H9 (cell line): Measurements from ENCODE around the gene YKT6. TPM values are rescaled to one million over a fixed set of nuclear protein-coding genes. Genes with fewer than 3 reads are reported as not detected.

Source experiments
- DNase-seq: peaks from one replicate; pipeline ENCODE4 v3.0.0-alpha.2; 2017
- H2AFZ ChIP-seq: one replicate; pipeline ENCODE4 v1.6.1; 2013; ENCODE audit warnings: mild to moderate bottlenecking, low read length, control low read depth, moderate library complexity
- H2AK5ac ChIP-seq: 2 replicates; pipeline ENCODE4 v1.6.1; 2013; ENCODE audit warnings: low read length, control low read depth, mixed read lengths; ENCODE audit not compliant: insufficient read length
- H2BK120ac ChIP-seq: one replicate; pipeline ENCODE4 v1.6.1; 2013; ENCODE audit warnings: low read depth, mild to moderate bottlenecking, low read length, control low read depth, inconsistent platforms; ENCODE audit not compliant: poor library complexity, severe bottlenecking
- H2BK12ac ChIP-seq: 2 replicates; pipeline ENCODE4 v1.6.1; 2013; ENCODE audit warnings: low read length, control low read depth, mixed read lengths, low read depth; ENCODE audit not compliant: insufficient read length
- H2BK15ac ChIP-seq: 2 replicates; pipeline ENCODE4 v1.6.1; 2013; ENCODE audit warnings: low read depth, low read length, control low read depth
- H2BK20ac ChIP-seq: one replicate; pipeline ENCODE4 v1.6.1; 2013; ENCODE audit warnings: low read depth, mild to moderate bottlenecking, low read length, control low read depth, inconsistent platforms; ENCODE audit not compliant: poor library complexity, severe bottlenecking
- H2BK5ac ChIP-seq: 2 replicates; pipeline ENCODE4 v1.6.1; 2013; ENCODE audit warnings: low read length, control low read depth, mixed read lengths; ENCODE audit not compliant: insufficient read length
- H3K14ac ChIP-seq: 2 replicates; pipeline ENCODE4 v1.6.1; 2013; ENCODE audit warnings: low read length, control low read depth; ENCODE audit not compliant: insufficient read depth
- H3K18ac ChIP-seq: 2 replicates; pipeline ENCODE4 v1.6.1; 2013; ENCODE audit warnings: low read depth, mild to moderate bottlenecking, mixed read lengths, low read length, control low read depth; ENCODE audit not compliant: insufficient read length
- H3K23ac ChIP-seq: 2 replicates; pipeline ENCODE4 v1.6.1; 2013; ENCODE audit warnings: low read length, control low read depth, mixed read lengths, low read depth; ENCODE audit not compliant: insufficient read length
- H3K23me2 ChIP-seq: 2 replicates; pipeline ENCODE4 v1.6.1; 2013; ENCODE audit warnings: low read depth, mild to moderate bottlenecking, mixed read lengths, low read length, control low read depth; ENCODE audit not compliant: insufficient read length, poor library complexity, severe bottlenecking
- H3K27ac ChIP-seq: 2 replicates; pipeline ENCODE4 v1.5.1; 2013; ENCODE audit warnings: low read length, control low read depth, mixed read lengths, low read depth; ENCODE audit not compliant: insufficient read length
- H3K27me3 ChIP-seq: 2 replicates; pipeline ENCODE4 v1.6.1; 2013; ENCODE audit warnings: low read length, control low read depth, inconsistent platforms; ENCODE audit not compliant: insufficient read depth
- H3K4ac ChIP-seq: 2 replicates; pipeline ENCODE4 v1.6.1; 2013; ENCODE audit warnings: low read depth, mild to moderate bottlenecking, control low read depth, inconsistent platforms, low read length, moderate library complexity
- H3K4me1 ChIP-seq: 2 replicates; pipeline ENCODE4 v1.6.1; 2013; ENCODE audit warnings: low read length, control low read depth, inconsistent platforms; ENCODE audit not compliant: insufficient read depth
- H3K4me2 ChIP-seq: 2 replicates; pipeline ENCODE4 v1.6.1; 2013; ENCODE audit warnings: low read length, control low read depth, mixed read lengths; ENCODE audit not compliant: insufficient read length, insufficient read depth
- H3K56ac ChIP-seq: 2 replicates; pipeline ENCODE4 v1.6.1; 2013; ENCODE audit warnings: low read depth, mild to moderate bottlenecking, mixed read lengths, low read length, control low read depth; ENCODE audit not compliant: insufficient read length
- H3K79me1 ChIP-seq: 2 replicates; pipeline ENCODE4 v1.6.1; 2013; ENCODE audit warnings: low read depth, mild to moderate bottlenecking, moderate library complexity, low read length, control low read depth, inconsistent platforms; ENCODE audit not compliant: insufficient read depth, poor library complexity, severe bottlenecking
- H3K79me2 ChIP-seq: 2 replicates; pipeline ENCODE4 v1.6.1; 2013; ENCODE audit warnings: low read length, control low read depth, inconsistent platforms; ENCODE audit not compliant: insufficient read depth
- H3K9ac ChIP-seq: 2 replicates; pipeline ENCODE4 v1.6.1; 2013; ENCODE audit warnings: low read length, control low read depth, mixed read lengths; ENCODE audit not compliant: insufficient read length; ENCODE audit errors: extremely low read depth
- H3K9me3 ChIP-seq: one replicate; pipeline ENCODE4 v1.6.1; 2013; ENCODE audit warnings: low read depth, low read length, inconsistent platforms; ENCODE audit not compliant: control insufficient read depth
- H3T11ph ChIP-seq: one replicate; pipeline ENCODE4 v1.6.1; 2013; ENCODE audit warnings: mild to moderate bottlenecking, low read length, control low read depth, inconsistent platforms
- H4K20me1 ChIP-seq: one replicate; pipeline ENCODE4 v1.6.1; 2013; ENCODE audit not compliant: control insufficient read depth, insufficient read length, insufficient read depth
- H4K5ac ChIP-seq: 2 replicates; pipeline ENCODE4 v1.6.1; 2013; ENCODE audit warnings: low read depth, mild to moderate bottlenecking, mixed read lengths, low read length, control low read depth; ENCODE audit not compliant: insufficient read length
- H4K8ac ChIP-seq: replicated peaks from 2 replicates; pipeline ENCODE4 v1.6.1; 2013; ENCODE audit warnings: low read length, control low read depth, mixed read lengths, low read depth; ENCODE audit not compliant: insufficient read length
- H4K91ac ChIP-seq: 2 replicates; pipeline ENCODE4 v1.6.1; 2013; ENCODE audit warnings: low read depth, mild to moderate bottlenecking, moderate library complexity, mixed read lengths, low read length, control low read depth; ENCODE audit not compliant: insufficient read length
- H3K27ac Mint-ChIP-seq, 3 experiments: 2 replicates in 2 of 3; 3 replicates in 1 of 3; pipeline ENCODE4 v1.8.0; 2020 to 2021; ENCODE audit warnings: mixed read lengths in 3 of 3, mild to moderate bottlenecking in 1 of 3, moderate library complexity in 1 of 3
- H3K27me3 Mint-ChIP-seq: 2 replicates; pipeline ENCODE4 v1.8.0; 2021; ENCODE audit warnings: low read depth, mild to moderate bottlenecking, moderate library complexity, mixed read lengths
- H3K36me3 Mint-ChIP-seq, 3 experiments: 2 replicates in 2 of 3; 3 replicates in 1 of 3; pipeline ENCODE4 v1.8.0; 2020 to 2021; ENCODE audit warnings: low read depth in 3 of 3, mixed read lengths in 3 of 3; ENCODE audit not compliant: insufficient read depth in 1 of 3
- H3K4me1 Mint-ChIP-seq, 2 experiments: 2 replicates each; pipeline ENCODE4 v1.8.0; 2020; ENCODE audit warnings: mixed read lengths in 2 of 2
- H3K4me3 Mint-ChIP-seq, 2 experiments: 2 replicates in 1 of 2; 3 replicates in 1 of 2; pipeline ENCODE4 v1.8.0; 2020 to 2021; ENCODE audit warnings: mild to moderate bottlenecking in 2 of 2, mixed read lengths in 2 of 2, moderate library complexity in 1 of 2
- H3K9me3 Mint-ChIP-seq, 2 experiments: 2 replicates in 1 of 2; 3 replicates in 1 of 2; pipeline ENCODE4 v1.8.0; 2020; ENCODE audit warnings: mild to moderate bottlenecking in 2 of 2, mixed read lengths in 2 of 2, moderate library complexity in 1 of 2
- WGBS: extraction: QIAGEN DNeasy Blood & Tissue Kit; methylation state at CpG from one replicate; pipeline ENCODE4 v1.1.7; 2013; ENCODE audit warnings: missing lambda C conversion rate, low lambda C conversion rate, mixed read lengths; ENCODE audit not compliant: insufficient read length; ENCODE audit errors: extremely low coverage; 5-methylcytosine and 5-hydroxymethylcytosine counted together
- total RNA-seq: library from RNA; stranded (reverse); gene quantifications from 2 replicates; pipeline ENCODE4 v1.2.1, GENCODE V29; 2021
- TF ChIP-seq, protein P1 (sequence below): fragments of 200-600 bp; sonication (generic); conservative IDR thresholded peaks from 3 replicates; pipeline ENCODE4 v1.8.0; 2021; ENCODE audit warnings: antibody characterized with exemption, mild to moderate bottlenecking

YKT6 gene
- total RNA-seq, 1 experiment from 2014 or later: 104 TPM

- H3K4me2 ChIP-seq: no peak overlapping the region
- TF ChIP-seq, protein P1, sequence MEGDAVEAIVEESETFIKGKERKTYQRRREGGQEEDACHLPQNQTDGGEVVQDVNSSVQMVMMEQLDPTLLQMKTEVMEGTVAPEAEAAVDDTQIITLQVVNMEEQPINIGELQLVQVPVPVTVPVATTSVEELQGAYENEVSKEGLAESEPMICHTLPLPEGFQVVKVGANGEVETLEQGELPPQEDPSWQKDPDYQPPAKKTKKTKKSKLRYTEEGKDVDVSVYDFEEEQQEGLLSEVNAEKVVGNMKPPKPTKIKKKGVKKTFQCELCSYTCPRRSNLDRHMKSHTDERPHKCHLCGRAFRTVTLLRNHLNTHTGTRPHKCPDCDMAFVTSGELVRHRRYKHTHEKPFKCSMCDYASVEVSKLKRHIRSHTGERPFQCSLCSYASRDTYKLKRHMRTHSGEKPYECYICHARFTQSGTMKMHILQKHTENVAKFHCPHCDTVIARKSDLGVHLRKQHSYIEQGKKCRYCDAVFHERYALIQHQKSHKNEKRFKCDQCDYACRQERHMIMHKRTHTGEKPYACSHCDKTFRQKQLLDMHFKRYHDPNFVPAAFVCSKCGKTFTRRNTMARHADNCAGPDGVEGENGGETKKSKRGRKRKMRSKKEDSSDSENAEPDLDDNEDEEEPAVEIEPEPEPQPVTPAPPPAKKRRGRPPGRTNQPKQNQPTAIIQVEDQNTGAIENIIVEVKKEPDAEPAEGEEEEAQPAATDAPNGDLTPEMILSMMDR: no peak
- no peak overlapping the region for H4K91ac ChIP-seq
- no peaks in the 10 kb centered on the region for H3K79me1 ChIP-seq
- no peak overlapping the region for H3K9ac ChIP-seq
- H2BK12ac ChIP-seq: no peak overlapping the region
- no peaks in the 10 kb centered on the region for H3K79me2 ChIP-seq
- H4K5ac ChIP-seq: no peak overlapping the region
- no peak overlapping the region for H2BK15ac ChIP-seq
- H3K27ac Mint-ChIP-seq: no peak overlapping the region
- H3K9me3 Mint-ChIP-seq: no peaks in the 10 kb centered on the region
- no peak overlapping the region for H2BK5ac ChIP-seq
- H2BK120ac ChIP-seq: no peak overlapping the region
- H3K4me1 Mint-ChIP-seq: peaks cover 15 to 18% of the 10 kb centered on the region in 2 experiments
- no peaks in the 10 kb centered on the region for H4K20me1 ChIP-seq
- H3K14ac ChIP-seq: no peak overlapping the region
- H3K4me1 ChIP-seq: no peaks in the 10 kb centered on the region; the same call in 1 of the 2 replicates
- H3K23me2 ChIP-seq: no peaks in the 10 kb centered on the region
- no peak for DNase-seq
- no peaks in the 10 kb centered on the region for H3K36me3 Mint-ChIP-seq
- no peak overlapping the region for H2AK5ac ChIP-seq
- no peak overlapping the region for H3K27ac ChIP-seq
- no peaks in the 10 kb centered on the region for H3K9me3 ChIP-seq
- H2AFZ ChIP-seq: no peak overlapping the region
- H2BK20ac ChIP-seq: no peak overlapping the region
- no peak overlapping the region for H3K18ac ChIP-seq
- H3T11ph ChIP-seq: no peak overlapping the region
- no peaks in the 10 kb centered on the region; the same call in 1 of the 2 replicates for H3K27me3 ChIP-seq
- no peak overlapping the region for H3K4me3 Mint-ChIP-seq
- no peak overlapping the region for H3K4ac ChIP-seq
- no peak overlapping the region for H3K56ac ChIP-seq
- no CpG with 5 or more reads among the region's 2 CpGs for WGBS
- peaks cover 6% of the 10 kb centered on the region for H3K27me3 Mint-ChIP-seq
- H4K8ac ChIP-seq: no peak overlapping the region
- no peak overlapping the region for H3K23ac ChIP-seq
Measured at GRCh38 chr7:44161371-44161770, 39.4 kb upstream of the YKT6 start.
